GM21390 (cell line): ENCODE measurements around the gene GINS2.

Source experiments
- ATAC-seq: cut with Tn5 transposase; IDR thresholded peaks from one replicate; pipeline ENCODE4 v1.9.1; 2021; ENCODE audit not compliant: unreplicated experiment

The GINS2 gene

DNA sequence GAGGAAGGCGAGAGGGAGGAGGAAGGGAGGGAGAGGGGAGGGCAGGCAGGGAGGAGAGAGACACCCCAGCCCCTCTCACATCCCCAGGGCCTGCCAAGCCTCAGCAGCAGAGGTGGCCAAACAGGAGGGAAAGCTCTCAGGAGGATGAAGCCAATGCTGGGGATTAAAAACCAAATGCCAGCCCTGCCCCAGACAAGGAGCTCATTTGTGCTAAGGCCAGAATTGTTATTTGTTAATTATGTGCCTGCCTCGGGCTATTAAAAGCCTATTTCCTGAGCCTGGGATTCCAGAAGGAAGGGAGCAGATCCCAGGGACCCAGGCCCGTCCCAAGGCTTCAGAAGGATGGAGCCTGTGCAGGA is 27.9 kb upstream of the GINS2 start:
- no peak for ATAC-seq

- no peak for ATAC-seq
These were observed 27.4 kb upstream of the GINS2 start for GRCh38 chr16:85716022-85716679.

DNA sequence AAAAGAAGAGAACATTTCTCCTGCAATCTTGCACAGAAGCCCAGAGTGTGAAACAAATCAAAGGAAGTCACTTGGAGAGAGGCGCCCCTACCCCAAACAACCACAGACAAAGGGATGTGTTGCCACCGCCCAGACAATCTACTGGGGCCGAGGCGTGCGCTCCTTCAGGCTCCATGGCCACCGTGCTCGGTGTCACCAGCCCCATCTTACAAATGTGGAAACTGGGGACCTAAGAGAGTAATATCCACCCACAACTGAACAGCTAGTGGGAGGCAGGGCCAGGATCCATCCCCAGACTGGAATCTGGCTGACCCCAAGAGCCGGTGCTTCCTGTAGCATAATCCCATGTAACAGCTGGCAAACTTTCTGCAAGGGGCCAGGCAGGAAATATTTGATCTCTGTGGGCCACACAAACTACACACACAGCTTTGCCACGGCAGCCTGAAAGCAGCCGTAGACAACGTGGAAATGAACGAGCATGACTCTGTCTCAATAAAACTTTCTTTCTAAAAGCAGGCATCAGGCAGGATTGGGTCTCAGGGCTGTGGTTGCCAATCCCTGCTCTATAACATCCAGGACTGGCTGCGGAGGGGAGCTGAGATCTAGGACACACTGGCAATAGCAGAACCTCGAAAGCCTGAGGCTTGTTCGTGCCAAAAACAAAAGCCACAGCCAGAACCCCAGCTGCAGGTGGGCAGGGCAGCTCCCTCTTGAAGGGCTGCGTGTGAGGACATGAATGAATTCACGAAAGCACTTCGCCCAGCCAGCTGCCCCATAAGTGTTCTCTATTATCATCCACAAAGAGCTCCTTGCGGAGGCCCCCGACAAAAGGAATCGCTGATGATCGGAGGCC is 26.6 kb upstream of the GINS2 start:
- no peak for ATAC-seq

DNA sequence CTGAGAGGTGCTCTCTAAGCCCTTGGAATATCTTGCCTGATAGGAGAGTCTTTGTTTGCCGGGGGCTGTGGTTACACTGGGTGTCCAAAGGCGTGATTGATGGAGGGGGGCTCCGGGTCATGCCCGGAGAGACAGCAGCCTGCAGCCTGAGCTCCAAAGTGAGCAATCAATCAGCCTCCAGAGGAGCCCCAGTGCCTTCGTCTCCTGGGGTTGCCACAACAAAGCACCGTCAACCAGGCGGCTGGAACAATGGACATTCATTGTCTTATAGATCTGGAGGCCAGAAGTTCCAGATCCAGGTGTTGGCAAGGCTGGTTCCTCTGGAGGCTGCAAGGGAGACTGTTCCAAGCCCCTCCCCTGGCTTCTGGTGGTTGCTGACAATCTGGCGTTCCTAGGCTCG is 24.0 kb upstream of the GINS2 start:
- ATAC-seq, result no peak

- no peak for ATAC-seq
These were observed 23.3 kb upstream of the GINS2 start for GRCh38 chr16:85711982-85712587.

- ATAC-seq, result no peak
These were observed 22.0 kb upstream of the GINS2 start for GRCh38 chr16:85710732-85711131.

DNA sequence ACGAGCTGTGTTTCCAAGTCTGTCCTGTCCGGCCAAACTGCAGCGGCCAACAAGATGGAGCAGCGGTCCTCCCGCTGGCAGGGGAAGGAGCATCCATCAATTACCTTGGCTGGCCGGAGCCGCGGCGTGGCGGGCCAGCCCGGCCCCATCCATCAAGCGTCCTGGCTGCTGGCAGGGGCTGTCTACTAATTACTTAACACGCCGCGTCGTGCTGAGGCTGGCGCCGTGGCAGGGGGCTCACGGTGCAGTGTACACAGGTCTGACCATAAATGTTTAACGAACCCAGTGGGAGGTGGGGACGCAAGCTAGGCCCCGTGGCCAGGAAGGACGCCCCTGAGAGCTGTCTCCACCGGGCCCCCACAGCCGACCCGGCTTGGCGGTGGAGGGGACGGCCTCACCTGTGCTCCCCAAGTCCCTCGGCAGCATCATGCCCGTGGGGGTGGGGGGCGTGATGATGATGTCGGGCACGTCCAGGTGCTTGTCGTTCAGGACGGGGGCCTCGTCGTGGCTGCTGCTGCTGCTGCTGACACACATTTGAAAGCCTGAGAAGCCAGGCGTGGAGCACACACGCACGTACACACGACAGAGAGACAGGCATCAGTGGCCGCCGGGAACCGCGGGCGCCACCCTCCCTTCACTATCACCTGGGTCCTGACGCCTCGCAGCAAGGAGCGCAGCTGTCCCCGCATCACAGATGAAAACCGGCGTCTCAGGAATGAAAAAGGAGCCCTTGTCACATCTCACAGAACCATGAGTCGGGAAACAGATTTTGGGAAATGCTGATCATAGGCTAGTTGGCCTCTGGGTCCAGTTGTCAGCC is 21.2 kb upstream of the GINS2 start:
- ATAC-seq, result no peak

GRCh38 chr16:85708338-85708737 is 19.6 kb upstream of the GINS2 start:
- no peak for ATAC-seq

GRCh38 chr16:85707528-85708095 is 18.9 kb upstream of the GINS2 start:
- ATAC-seq, result no peak

GRCh38 chr16:85706449-85707034 is 17.8 kb upstream of the GINS2 start:
- no peak for ATAC-seq

DNA sequence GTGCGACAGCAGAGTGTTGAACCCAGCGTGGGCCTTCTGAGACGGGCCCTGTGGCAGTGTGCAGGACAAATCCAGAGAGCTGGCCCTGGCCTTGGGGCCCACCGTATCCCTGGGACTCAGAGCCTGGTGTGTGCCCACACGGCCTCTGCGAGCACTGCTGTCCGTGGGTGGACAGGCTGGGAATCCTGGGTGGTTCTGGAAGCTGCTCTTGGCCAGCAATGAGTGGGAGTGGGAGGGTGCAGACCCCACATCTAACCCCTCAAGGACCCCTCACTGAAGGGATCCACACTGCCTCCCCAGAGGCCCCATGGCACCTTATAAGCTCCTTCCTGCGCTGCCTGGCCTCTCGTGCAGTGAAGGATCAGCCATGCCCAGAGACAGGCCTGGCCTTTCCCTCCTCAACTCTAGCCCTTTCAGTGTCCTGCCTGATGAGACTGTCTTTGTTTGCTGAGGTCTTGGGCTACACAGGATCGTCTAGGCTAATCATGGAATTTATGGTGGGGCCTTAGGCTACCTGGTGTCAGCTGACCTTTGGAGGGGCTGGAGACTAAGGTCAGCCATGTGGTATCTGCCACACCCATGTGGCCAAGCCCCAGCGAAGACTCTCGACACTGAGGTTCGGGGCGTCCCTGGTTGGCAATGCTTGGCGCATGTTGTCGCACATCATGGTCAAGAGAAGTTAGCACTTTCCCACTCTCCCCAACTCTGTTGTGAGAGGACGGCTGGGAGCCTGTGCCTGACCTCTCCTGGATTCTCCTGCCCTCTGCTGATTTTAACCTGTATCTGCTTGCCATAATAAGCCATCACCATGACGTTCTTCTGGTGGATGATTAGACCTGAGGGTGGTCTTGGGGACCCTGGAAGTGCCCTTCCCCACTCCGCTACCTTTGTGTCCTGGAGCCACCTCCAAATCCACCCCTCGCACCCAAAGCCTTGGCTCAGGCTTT is 16.4 kb upstream of the GINS2 start:
- ATAC-seq, result no peak

DNA sequence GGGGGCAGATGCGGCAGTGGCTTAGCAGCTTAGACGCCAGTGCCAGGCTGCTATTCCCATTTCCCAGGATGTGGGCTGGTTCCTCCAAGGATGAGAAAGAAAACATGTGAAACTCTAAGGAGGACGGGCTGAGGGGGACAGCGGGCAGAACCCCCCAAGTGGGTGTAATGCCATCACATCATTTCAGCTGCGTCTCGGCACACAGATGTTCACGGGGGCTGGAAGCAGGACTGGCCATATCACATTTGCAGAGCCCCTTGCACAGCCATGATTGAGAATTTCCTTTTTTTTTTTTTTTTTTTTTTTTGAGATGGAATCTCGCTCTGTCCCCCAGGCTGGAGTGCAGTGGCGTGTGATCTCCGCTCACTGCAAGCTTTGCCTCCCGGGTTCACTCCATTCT is 15.3 kb upstream of the GINS2 start:
- no peak for ATAC-seq

DNA sequence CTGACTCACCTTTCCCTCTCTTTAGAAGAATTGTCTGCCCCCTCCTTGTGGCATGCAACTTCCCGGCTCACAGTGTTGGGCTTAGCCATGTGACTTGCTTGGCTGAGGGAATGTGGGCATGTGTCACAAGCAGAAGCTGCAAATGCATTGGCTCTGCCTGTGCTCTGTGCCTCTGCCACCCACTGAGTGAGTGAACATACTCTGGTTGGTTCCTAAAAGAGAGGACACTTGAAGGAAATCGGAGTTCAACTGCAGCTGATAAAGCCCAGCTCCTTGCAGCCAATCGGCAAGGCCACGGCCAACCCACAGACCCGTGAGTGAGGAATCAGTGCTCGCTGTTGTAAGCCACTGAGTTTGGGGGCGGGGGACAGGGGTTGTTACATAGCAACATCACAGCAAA is 10.9 kb upstream of the GINS2 start:
- ATAC-seq, result no peak

DNA sequence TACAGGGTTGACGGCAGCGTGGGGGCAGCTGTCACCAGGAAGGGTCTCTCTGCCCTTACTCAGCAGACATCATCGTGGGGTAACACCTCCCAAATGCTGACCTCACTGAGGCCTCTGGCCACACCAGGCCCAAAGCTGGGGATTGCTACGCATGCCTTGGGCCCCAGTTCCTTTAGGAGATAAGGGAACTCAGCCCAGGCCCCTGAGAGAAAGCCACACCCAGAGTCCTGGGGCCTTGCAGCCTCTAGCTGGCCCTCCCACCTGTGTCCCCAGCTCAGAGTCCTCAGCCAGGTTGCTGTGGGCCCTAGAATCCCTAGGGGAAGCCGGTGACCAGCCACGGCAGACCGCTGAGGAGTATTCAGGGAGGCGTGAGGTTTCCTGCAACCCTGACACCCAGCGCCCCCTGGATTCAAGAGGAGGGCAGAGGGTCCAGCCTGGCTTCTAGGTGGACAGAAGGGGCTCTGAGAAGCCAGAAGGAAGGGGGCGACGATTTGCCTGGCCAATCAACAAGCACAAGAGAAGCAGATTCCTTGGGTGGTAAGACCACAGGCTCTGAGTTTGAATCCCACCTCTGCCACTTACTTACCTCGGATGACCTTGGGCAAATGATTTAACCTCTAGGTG is 10.3 kb upstream of the GINS2 start:
- ATAC-seq, result no peak

- ATAC-seq, result no peak
These were observed 9.7 kb upstream of the GINS2 start for GRCh38 chr16:85698459-85698891.

DNA sequence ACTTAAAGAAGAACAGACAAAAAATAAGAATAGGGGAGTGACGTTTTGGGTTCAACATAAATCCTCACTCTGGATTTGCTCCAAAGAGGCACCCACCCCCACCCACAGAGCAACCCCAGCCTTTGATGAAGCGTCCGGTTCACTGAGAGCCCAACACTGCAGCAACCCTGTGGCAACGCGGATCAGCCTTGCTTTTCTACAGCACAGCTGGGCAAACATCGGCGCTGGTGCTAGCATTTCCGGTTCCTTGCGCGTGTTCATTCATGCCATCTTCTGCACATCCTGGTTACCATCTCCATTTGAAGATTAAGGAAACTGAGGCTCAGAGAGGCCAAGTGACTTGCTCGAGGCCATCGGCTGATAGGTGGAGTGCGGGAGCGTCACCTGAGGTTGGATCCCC is 8.7 kb upstream of the GINS2 start:
- no peak for ATAC-seq

GRCh38 chr16:85696781-85697180 is 8.0 kb upstream of the GINS2 start:
- no peak for ATAC-seq

DNA sequence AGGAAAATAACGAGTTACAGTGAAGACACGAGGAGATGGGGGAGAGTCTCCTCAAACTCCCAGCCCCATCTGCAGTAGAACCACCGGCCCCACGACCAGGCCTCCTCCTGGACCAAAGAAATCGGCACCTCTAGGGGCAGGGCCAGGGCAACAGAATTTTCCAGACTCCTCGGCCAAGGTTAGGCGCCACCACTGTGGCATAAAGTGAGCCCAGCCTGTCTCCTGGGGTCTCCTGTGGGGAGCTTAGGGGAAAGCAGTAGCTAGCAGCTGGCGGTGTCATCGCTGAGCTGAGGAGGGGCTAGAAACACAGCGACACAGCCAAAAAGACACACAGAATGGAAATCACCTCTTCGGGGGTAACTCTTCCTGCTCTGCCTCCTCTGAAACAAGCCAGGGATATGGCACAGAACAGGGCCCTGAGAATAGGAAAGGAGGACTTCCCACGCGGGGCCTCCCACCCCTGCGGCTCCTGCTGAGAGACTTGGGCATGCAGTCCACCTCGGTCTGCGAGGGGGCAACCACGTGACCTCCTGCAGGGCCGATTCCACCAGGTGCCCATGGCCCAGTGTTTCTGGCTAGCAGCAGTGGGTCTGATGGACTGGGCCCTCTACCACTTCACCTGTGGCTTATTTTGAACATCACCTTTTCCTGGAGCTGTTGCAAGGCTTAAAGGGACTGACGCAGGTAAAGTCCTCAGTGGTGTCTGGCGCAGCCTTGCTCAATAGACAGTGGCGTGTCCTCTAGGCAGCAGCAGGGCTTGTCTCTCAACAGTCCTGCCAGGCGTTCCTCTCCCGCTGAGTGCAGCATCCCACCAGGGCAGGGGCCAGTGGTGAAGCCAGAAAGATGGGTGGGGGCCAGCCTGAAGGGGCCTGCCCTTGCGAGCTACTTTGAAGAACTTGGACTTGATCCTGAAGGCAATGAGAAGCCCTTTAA is 6.7 kb upstream of the GINS2 start:
- ATAC-seq, result no peak
